PFSK-1 (cell line): ENCODE measurements around the gene RASIP1.

Experiments
- FOXP2 ChIP-seq: optimal IDR thresholded peaks from 2 replicates; pipeline ENCODE3; 2011; ENCODE audit warnings: borderline replicate concordance, control low read depth, inconsistent platforms; ENCODE audit not compliant: insufficient read depth; ENCODE audit errors: extremely low read length, extremely low read depth
- POLR2AphosphoS5 ChIP-seq: IDR thresholded peaks from 2 replicates; pipeline ENCODE4 v1.6.1; 2012; ENCODE audit warnings: low read depth, mild to moderate bottlenecking, control low read depth, low read length, moderate library complexity
- REST ChIP-seq, 2 experiments: IDR thresholded peaks; 2 replicates each; pipeline versions ENCODE4 v1.6.1 to v1.8.0; 2011 to 2012; ENCODE audit warnings: low read depth in 2 of 2, low read length in 2 of 2, control low read depth in 1 of 2, inconsistent platforms in 1 of 2, mild to moderate bottlenecking in 1 of 2, moderate library complexity in 1 of 2; ENCODE audit not compliant: insufficient read depth in 1 of 2
- SIN3A ChIP-seq: IDR thresholded peaks from 2 replicates; pipeline ENCODE4 v1.6.1; 2012; ENCODE audit warnings: mild to moderate bottlenecking, low read length, moderate library complexity, borderline replicate concordance; ENCODE audit not compliant: insufficient read depth
- TAF1 ChIP-seq: IDR thresholded peaks from 2 replicates; pipeline ENCODE4 v1.6.1; 2012; ENCODE audit warnings: low read length, control low read depth, borderline replicate concordance; ENCODE audit not compliant: insufficient read depth

The RASIP1 gene

GRCh38 chr19:48681127-48681470, 59.3 kb downstream of the RASIP1 start:
- no peak for TF ChIP-seq POLR2AphosphoS5
- TF ChIP-seq TAF1 = no peak
- no peak for TF ChIP-seq FOXP2
- no peak for TF ChIP-seq SIN3A
- TF ChIP-seq REST (IDR thresholded peaks at IDR 0.05; ENCODE audit: insufficient read depth in 1 of 2, low read depth in 2 of 2, low read length in 2 of 2) = no peak

- TF ChIP-seq TAF1 (no peak), POLR2AphosphoS5 (no peak), FOXP2 (no peak)
Measured at GRCh38 chr19:48680436-48681126, 59.8 kb downstream of the RASIP1 start.

GRCh38 chr19:48678201-48678600, 62.2 kb downstream of the RASIP1 start:
- TF ChIP-seq TAF1 = no peak
- no peak for TF ChIP-seq SIN3A
- TF ChIP-seq FOXP2 = no peak
- no peak for TF ChIP-seq REST (IDR thresholded peaks at IDR 0.05; ENCODE audit: insufficient read depth in 1 of 2, low read depth in 2 of 2, low read length in 2 of 2)
- no peak for TF ChIP-seq POLR2AphosphoS5

- no peak for TF ChIP-seq SIN3A
- TF ChIP-seq FOXP2 = no peak
- no peak for TF ChIP-seq POLR2AphosphoS5
- TF ChIP-seq TAF1 = no peak
- no peak for TF ChIP-seq REST (IDR thresholded peaks at IDR 0.05; ENCODE audit: insufficient read depth in 1 of 2, low read depth in 2 of 2, low read length in 2 of 2)
Measured at GRCh38 chr19:48676887-48677286, 63.5 kb downstream of the RASIP1 start.

GRCh38 chr19:48676487-48676886, 63.9 kb downstream of the RASIP1 start:
- TF ChIP-seq TAF1 = no peak
- no peak for TF ChIP-seq FOXP2
- no peak for TF ChIP-seq SIN3A
- TF ChIP-seq REST (IDR thresholded peaks at IDR 0.05; ENCODE audit: insufficient read depth in 1 of 2, low read depth in 2 of 2, low read length in 2 of 2) = no peak
- no peak for TF ChIP-seq POLR2AphosphoS5
